Glutamatergic neuron (in vitro differentiated cells): ENCODE results near the gene MIA. TPM values are rescaled to one million over a fixed set of nuclear protein-coding genes. Genes with fewer than 3 reads are reported as not detected.
A peak's percentile ranks its signal among the peaks of the same experiment; 100 is the strongest.
"Not testable (repeated sequence)": the region's sequence is repeated elsewhere in the genome, so short reads cannot be mapped to it uniquely, and the experiment has no call there.

Experiments
- DNase-seq: peaks from one replicate; pipeline ENCODE4 v3.0.0; 2022
- H3K27ac Mint-ChIP-seq: one replicate; pipeline ENCODE4 v1.8.0; 2020; ENCODE audit warnings: mild to moderate bottlenecking, mixed read lengths, inconsistent platforms; ENCODE audit not compliant: unreplicated experiment
- H3K27me3 Mint-ChIP-seq: one replicate; pipeline ENCODE4 v1.8.0; 2020; ENCODE audit warnings: mild to moderate bottlenecking, moderate library complexity, mixed read lengths, inconsistent platforms; ENCODE audit not compliant: unreplicated experiment
- H3K36me3 Mint-ChIP-seq: one replicate; pipeline ENCODE4 v1.8.0; 2020; ENCODE audit warnings: mild to moderate bottlenecking, mixed read lengths, inconsistent platforms; ENCODE audit not compliant: unreplicated experiment
- H3K4me1 Mint-ChIP-seq: one replicate; pipeline ENCODE4 v1.8.0; 2020; ENCODE audit warnings: mild to moderate bottlenecking, low read depth, mixed read lengths, inconsistent platforms; ENCODE audit not compliant: unreplicated experiment
- H3K4me3 Mint-ChIP-seq: one replicate; pipeline ENCODE4 v1.8.0; 2020; ENCODE audit warnings: mild to moderate bottlenecking, mixed read lengths, inconsistent platforms; ENCODE audit not compliant: unreplicated experiment
- H3K9me3 Mint-ChIP-seq: one replicate; pipeline ENCODE4 v1.8.0; 2020; ENCODE audit warnings: mild to moderate bottlenecking, moderate library complexity, mixed read lengths, inconsistent platforms; ENCODE audit not compliant: unreplicated experiment
- total RNA-seq: library from RNA; stranded (reverse); fragmentation: NEBNext Ultra II Directional; extraction: Animal tissue kit (Norgen Biotek cat#: 25700); gene quantifications from one replicate; pipeline ENCODE4 v1.2.1, GENCODE V29; 2021; ENCODE audit not compliant: unreplicated experiment
- TF ChIP-seq, protein P1 (sequence below): fragments of 200-600 bp; sonication (generic); IDR thresholded peaks from one replicate; pipeline ENCODE4 v1.5.0; 2021; ENCODE audit not compliant: partially characterized antibody, unreplicated experiment

MIA gene
- total RNA-seq, 1 donor from 2014 or later, result not detected

DNA sequence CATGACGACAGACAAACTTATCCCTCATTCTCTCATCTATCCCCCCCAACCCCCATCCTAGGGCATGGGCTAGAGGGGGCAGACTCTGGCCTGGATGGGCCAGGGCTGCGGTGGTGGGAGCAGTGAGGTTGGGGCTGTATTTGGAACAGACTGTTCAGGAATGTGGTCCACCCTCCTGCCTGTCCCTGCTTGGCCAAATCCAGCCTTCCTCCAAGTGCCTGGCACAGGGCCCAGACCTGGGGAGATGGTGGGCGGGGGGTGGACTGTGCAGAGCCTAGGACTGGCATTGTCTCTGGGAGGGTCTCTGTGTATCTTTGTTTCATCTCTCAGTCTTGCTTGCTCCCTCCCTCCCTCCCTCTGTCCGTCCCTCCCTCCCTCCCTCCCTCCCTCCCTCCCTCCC lies 37.9 kb downstream of the MIA start:
- TF ChIP-seq, protein P1, sequence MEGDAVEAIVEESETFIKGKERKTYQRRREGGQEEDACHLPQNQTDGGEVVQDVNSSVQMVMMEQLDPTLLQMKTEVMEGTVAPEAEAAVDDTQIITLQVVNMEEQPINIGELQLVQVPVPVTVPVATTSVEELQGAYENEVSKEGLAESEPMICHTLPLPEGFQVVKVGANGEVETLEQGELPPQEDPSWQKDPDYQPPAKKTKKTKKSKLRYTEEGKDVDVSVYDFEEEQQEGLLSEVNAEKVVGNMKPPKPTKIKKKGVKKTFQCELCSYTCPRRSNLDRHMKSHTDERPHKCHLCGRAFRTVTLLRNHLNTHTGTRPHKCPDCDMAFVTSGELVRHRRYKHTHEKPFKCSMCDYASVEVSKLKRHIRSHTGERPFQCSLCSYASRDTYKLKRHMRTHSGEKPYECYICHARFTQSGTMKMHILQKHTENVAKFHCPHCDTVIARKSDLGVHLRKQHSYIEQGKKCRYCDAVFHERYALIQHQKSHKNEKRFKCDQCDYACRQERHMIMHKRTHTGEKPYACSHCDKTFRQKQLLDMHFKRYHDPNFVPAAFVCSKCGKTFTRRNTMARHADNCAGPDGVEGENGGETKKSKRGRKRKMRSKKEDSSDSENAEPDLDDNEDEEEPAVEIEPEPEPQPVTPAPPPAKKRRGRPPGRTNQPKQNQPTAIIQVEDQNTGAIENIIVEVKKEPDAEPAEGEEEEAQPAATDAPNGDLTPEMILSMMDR, result no peak
- H3K9me3 Mint-ChIP-seq, result peaks cover 12% of the 10 kb centered on the region
- peak overlapping the region; percentile 33 for H3K27ac Mint-ChIP-seq
- no peak for DNase-seq
- H3K4me3 Mint-ChIP-seq, result no peak overlapping the region
- no peaks in the 10 kb centered on the region for H3K36me3 Mint-ChIP-seq
- H3K27me3 Mint-ChIP-seq, result peaks cover 13% of the 10 kb centered on the region
- peaks cover 12% of the 10 kb centered on the region for H3K4me1 Mint-ChIP-seq

DNA sequence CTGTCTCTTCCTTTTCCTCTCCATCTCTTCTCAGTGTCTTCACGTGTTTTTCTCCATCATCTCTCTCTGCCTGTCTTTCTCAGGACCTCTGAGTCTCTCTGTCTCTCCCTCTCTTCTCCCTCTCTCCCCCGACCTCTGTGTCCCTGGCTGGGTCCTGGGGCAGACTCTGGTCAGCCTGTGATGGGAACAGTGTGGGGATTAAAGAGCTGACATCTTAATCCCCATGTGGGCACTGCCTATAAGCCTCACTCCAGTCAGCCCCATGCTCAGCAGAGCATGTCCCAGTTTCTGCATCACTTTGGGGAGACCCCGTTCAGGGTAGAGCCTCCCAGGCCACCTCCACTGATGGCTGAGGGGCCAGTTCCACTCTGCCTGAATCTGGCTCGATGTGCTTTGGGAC lies 39.9 kb downstream of the MIA start:
- Mint-ChIP-seq H3K4me1 (peaks cover 13% of the 10 kb centered on the region), H3K27ac (no peak overlapping the region), H3K27me3 (peaks cover 10% of the 10 kb centered on the region), H3K4me3 (no peak overlapping the region), H3K36me3 (no peaks in the 10 kb centered on the region), H3K9me3 (peaks cover 13% of the 10 kb centered on the region)
- TF ChIP-seq, protein P1, result no peak
- DNase-seq, result no peak

DNA sequence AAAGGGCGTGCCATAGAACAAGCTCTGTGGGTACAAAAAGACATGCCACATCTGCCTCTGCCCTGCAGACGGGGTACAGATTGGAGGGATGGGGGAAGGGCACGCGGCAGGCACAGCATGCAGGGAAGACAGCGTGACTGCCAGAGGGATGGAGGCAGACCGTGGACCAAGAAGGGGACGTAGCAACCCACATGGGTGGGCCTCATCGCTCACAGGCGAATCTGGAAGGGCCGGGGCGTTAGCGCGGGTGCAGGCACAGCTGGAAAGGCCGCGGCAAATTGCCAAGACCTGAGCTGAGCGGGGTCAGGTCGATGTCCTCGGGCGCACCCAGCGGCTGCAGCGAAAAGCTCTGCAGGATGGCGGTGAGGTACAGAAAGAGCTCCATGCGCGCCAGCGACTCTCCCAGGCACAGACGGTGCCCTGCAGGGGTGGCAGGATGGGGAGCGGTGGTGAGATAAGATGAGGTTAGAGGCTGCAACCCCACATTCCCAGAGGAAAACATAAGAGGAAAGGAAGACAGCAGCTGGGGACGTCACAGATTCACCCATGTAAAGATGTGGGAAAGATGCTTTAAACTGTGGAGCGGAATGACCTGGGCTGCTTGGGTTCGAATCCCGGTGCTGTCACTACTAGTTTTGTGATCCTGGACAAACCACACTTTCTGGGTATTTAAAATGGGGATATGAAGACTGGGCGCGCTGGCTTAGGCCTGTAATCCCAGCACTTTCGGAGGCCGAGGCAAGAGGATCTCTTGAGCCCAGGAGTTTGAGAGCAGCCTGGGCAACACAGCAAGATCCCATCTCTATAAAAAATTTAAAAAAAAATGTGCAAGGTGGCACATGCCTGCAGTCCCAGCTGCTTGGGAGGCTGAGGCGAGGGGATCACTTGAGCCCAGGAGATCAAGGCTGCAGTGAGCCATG lies 43.4 kb downstream of the MIA start:
- H3K27me3 Mint-ChIP-seq, H3K9me3 Mint-ChIP-seq, H3K4me1 Mint-ChIP-seq, H3K36me3 Mint-ChIP-seq: not testable (repeated sequence)
- H3K27ac Mint-ChIP-seq, result peak overlapping the region; percentile 64
- DNase-seq, result peak; percentile 73
- peak overlapping the region; percentile 76 for H3K4me3 Mint-ChIP-seq

DNA sequence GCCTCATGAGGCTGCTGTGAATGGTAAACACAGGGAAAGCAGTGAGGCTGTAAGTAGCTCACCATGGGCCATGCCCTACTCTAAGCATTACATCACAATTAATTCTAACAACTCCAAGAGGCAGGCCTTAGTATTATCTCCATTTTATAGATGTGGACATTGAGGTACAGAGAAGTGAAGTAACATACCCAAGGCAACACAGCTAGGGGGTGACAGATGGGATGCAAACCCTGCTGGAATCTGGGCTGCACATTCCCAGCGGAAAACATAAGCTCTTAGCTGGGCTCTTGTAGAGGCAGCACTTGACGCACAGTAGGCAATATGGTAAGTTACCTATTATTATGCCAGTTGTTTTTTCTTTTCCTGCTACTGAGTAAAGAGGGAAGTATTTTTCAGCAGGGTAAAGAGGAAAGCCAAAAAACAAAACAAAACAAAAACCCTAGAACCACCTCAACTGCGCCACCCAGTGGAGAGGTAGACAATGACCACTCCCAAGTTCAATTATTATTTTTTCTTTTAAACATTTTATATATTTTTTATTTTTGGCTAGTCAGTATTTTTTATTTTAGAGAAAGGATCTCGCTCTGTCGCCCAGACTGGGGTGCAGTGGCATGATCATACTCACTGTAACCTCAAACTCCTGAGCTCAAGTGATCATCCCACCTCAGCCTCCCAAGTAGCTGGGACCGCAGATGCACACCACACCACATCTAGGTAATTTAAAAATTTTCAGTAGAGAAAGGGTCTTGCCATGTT lies 44.3 kb downstream of the MIA start:
- not testable (repeated sequence) for H3K4me3 Mint-ChIP-seq, H3K27me3 Mint-ChIP-seq, H3K36me3 Mint-ChIP-seq, H3K9me3 Mint-ChIP-seq, DNase-seq, H3K4me1 Mint-ChIP-seq
- peak overlapping the region; percentile 33 for H3K27ac Mint-ChIP-seq
- TF ChIP-seq, protein P1, result peak; percentile 95

DNA sequence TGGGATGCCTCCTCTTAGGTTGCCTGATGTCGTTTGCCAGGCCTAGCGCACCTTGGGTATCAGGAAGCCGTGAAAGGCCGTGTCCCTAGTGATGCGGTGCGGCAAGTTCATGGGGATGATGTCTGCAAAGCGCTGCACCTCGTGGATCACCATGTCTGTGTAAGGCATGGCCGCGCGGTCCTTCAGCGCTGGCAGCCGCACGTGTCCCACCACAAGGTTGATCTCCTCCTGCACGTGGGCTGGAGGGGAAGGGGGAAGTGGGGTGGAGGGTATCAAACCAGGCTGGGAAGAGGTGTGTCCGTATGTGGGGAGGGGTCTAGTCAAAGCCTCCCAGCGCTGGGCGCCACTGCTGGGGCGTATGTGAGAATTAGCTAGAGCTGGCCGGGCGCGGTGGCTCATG lies 46.8 kb downstream of the MIA start:
- TF ChIP-seq, protein P1, result no peak
- peaks cover 6% of the 10 kb centered on the region for H3K36me3 Mint-ChIP-seq
- no peak for DNase-seq
- peaks cover 5% of the 10 kb centered on the region for H3K27me3 Mint-ChIP-seq
- no peak overlapping the region for H3K4me3 Mint-ChIP-seq
- peaks cover 6% of the 10 kb centered on the region for H3K9me3 Mint-ChIP-seq
- H3K4me1 Mint-ChIP-seq, result peaks cover 3% of the 10 kb centered on the region
- no peak overlapping the region for H3K27ac Mint-ChIP-seq

DNA sequence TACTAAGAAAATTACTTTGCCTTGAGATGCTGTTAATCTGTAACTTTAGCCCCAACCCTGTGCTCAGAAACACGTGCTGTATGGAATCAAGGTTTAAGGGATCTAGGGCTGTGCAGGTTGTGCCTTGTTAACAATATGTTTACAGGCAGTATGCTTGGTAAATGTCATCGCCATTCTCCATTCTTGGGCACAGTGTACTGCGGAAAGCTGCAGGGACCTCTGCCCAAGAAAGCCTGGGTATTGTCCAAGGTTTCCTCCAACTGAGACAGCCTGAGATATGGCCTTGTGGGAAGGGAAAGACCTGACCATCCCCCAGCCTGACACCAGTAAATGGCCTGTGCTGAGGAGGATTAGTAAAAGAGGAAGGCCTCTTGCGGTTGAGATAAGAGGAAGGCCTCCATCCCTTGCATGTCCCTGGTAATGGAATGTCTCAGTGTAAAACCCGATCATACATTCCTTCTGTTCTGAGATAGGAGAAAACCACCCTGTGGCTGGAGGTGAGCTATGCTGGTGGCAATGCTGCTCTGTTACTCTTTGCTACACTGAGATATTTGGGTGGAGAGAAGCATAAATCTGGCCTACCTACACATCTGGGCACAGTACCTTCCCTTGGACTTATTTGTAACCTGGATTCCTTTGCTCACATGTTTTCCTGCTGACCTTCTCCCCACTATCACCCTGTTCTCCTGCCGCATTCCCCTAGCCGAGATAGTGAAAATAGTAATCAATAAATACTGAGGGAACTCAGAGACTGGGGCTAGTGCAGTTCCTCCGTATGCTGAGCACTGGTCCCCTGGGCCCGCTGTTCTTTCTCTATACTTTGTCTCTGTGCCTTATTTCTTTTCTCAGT lies 47.6 kb downstream of the MIA start:
- DNase-seq, H3K27ac Mint-ChIP-seq: not testable (repeated sequence)

DNA sequence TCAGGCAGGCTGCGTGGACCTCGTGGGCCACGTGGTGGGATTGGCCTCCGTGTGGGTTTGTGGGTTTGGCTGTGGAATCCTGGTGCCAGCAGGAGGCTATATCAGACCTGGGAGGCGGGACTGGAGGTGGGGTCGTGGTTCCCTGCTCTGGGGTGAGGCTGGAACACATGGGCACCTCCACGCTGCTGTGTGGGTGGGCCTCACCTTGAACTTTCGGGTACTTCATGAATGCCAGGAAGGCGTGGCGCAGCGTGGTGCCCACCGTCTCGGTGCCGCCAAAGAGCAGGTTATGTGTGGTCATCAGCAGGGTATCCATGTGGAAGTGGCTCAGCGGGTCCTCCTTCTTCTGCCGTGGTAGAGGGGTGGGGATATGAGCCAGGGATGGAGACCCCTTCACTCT lies 49.6 kb downstream of the MIA start:
- DNase-seq, H3K36me3 Mint-ChIP-seq, H3K27me3 Mint-ChIP-seq, H3K9me3 Mint-ChIP-seq, H3K4me1 Mint-ChIP-seq, H3K4me3 Mint-ChIP-seq, H3K27ac Mint-ChIP-seq: not testable (repeated sequence)

More for the DNA sequence above, 47.6 kb downstream of the MIA start:
- H3K36me3 Mint-ChIP-seq, H3K4me1 Mint-ChIP-seq, H3K4me3 Mint-ChIP-seq, H3K27me3 Mint-ChIP-seq, H3K9me3 Mint-ChIP-seq: not testable (repeated sequence)
